WTC11 (cell line): ENCODE results near the gene RAB3A. TPM values are rescaled to one million over a fixed set of nuclear protein-coding genes. Genes with fewer than 3 reads are reported as not detected.

Experiments used
- AR ChIP-seq: fragments of 250-450 bp; sonication (Bioruptor Pico); IDR thresholded peaks from 2 replicates; pipeline ENCODE4 v1.9.0; 2021; ENCODE audit warnings: mild to moderate bottlenecking
- CBFB ChIP-seq: sonication (generic); formaldehyde crosslinking; IDR thresholded peaks from 2 replicates; pipeline ENCODE4 v1.8.1; 2022; ENCODE audit warnings: mild to moderate bottlenecking, low read depth, missing genetic modification reagents
- GABPB1 ChIP-seq: sonication (generic); formaldehyde crosslinking; IDR thresholded peaks from 2 replicates; pipeline ENCODE4 v1.8.1; 2023; ENCODE audit warnings: mild to moderate bottlenecking, missing genetic modification reagents
- GTF2I ChIP-seq: fragments of 250-450 bp; sonication (Bioruptor Pico); conservative IDR thresholded peaks from 2 replicates; pipeline ENCODE4 v1.4.0; 2021; ENCODE audit warnings: mild to moderate bottlenecking
- NFE2L1 ChIP-seq: sonication (generic); formaldehyde crosslinking; IDR thresholded peaks from 2 replicates; pipeline ENCODE4 v1.8.1; 2023; ENCODE audit warnings: missing genetic modification reagents
- NR2C2 ChIP-seq: sonication (generic); formaldehyde crosslinking; IDR thresholded peaks from 2 replicates; pipeline ENCODE4 v1.8.0; 2022; ENCODE audit warnings: mild to moderate bottlenecking, missing genetic modification reagents
- PRDM15 ChIP-seq: sonication (generic); formaldehyde crosslinking; IDR thresholded peaks from 2 replicates; pipeline ENCODE4 v1.8.0; 2022; ENCODE audit warnings: missing genetic modification reagents
- STAT6 ChIP-seq: sonication (generic); formaldehyde crosslinking; conservative IDR thresholded peaks from 2 replicates; pipeline ENCODE4 v1.8.1; 2023; ENCODE audit warnings: mild to moderate bottlenecking, low read depth, missing genetic modification reagents, moderate library complexity
- ZNF232 ChIP-seq: sonication (generic); formaldehyde crosslinking; IDR thresholded peaks from 2 replicates; pipeline ENCODE4 v1.8.0; 2022; ENCODE audit warnings: mild to moderate bottlenecking, missing genetic modification reagents
- ZNF317 ChIP-seq: sonication (generic); formaldehyde crosslinking; IDR thresholded peaks from 2 replicates; pipeline ENCODE4 v1.8.1; 2023; ENCODE audit warnings: low read depth, mild to moderate bottlenecking, moderate library complexity, missing genetic modification reagents, borderline replicate concordance
- ZNF396 ChIP-seq: fragments of 250-450 bp; sonication (Bioruptor Pico); IDR thresholded peaks from 2 replicates; pipeline ENCODE4 v1.8.0; 2021; ENCODE audit warnings: mild to moderate bottlenecking, moderate library complexity, borderline replicate concordance
- total RNA-seq: library from RNA; stranded (reverse); gene quantifications from 3 replicates; pipeline ENCODE4 v1.2.3, GENCODE V29; 2021
- TF ChIP-seq, protein P1 (sequence below): sonication (generic); formaldehyde crosslinking; IDR thresholded peaks from 2 replicates; pipeline ENCODE4 v1.8.1; 2023; ENCODE audit warnings: mild to moderate bottlenecking, moderate library complexity, missing genetic modification reagents
- TF ChIP-seq, protein P2 (sequence below): sonication (generic); formaldehyde crosslinking; conservative IDR thresholded peaks from 2 replicates; pipeline ENCODE4 v1.8.1; 2022; ENCODE audit warnings: mild to moderate bottlenecking, missing genetic modification reagents
- TF ChIP-seq, protein P3 (sequence below): sonication (generic); formaldehyde crosslinking; IDR thresholded peaks from 2 replicates; pipeline ENCODE4 v1.8.0; 2022; ENCODE audit warnings: mild to moderate bottlenecking, missing genetic modification reagents
- TF ChIP-seq, protein P4 (sequence below): sonication (generic); formaldehyde crosslinking; IDR thresholded peaks from 2 replicates; pipeline ENCODE4 v1.8.0; 2023; ENCODE audit warnings: missing genetic modification reagents
- TF ChIP-seq, protein P5 (sequence below): sonication (generic); formaldehyde crosslinking; IDR thresholded peaks from 2 replicates; pipeline ENCODE4 v1.8.1; 2022; ENCODE audit warnings: low read depth, mild to moderate bottlenecking, moderate library complexity, missing genetic modification reagents, borderline replicate concordance

RAB3A gene
- total RNA-seq, 1 experiment from 2014 or later: 12.2 TPM

DNA sequence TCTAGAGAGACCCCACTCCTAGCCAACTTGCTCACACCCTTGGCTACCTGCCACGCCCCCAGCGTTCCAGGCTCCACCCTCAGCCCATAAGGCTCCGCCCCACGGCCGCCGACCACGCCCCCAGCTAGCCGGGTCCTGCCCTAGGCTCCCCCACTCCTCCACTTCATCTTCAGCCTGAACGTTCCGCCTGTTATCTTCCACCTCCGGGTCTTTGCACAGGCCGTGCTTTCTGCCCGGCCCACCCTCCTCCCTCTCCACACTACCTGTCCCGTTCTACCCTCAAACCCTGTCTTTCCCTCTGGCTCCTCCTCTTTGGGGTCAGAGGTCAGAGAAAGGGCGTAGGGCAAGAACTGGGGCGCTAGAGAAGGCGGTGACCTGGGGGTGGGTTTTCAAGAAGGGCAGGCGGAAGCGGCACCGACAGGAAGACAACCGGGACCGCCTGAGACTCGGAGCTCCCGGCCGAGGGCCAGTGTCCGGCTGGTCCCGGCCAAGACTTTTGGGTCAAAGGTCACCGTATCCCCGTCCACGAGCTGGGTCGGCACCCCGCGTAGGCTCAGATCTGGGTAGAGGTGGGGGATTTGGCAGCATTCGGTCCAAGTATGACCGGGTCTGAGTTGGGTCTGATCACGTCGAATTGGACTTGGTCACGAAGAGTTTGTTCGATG is 20.1 kb upstream of the RAB3A start (continued):
- TF ChIP-seq STAT6 (CRISPR knock-in tag) (no peak), NR2C2 (CRISPR knock-in tag) (peak; percentile 95), ZNF317 (no peak), GTF2I (CRISPR knock-in tag) (0 out of 2 replicates have a peak, but pooled peaks have one; percentile 41), CBFB (0 out of 2 replicates have a peak, but pooled peaks have one; percentile 79), AR (CRISPR knock-in tag) (no peak), ZNF396 (CRISPR knock-in tag) (no peak), ZNF232 (CRISPR knock-in tag) (peak; percentile 77; the same call in 1 of the 2 replicates), NFE2L1 (CRISPR knock-in tag) (no peak), PRDM15 (CRISPR knock-in tag) (peak; percentile 99), GABPB1 (CRISPR knock-in tag) (no peak)
- TF ChIP-seq, protein P1, sequence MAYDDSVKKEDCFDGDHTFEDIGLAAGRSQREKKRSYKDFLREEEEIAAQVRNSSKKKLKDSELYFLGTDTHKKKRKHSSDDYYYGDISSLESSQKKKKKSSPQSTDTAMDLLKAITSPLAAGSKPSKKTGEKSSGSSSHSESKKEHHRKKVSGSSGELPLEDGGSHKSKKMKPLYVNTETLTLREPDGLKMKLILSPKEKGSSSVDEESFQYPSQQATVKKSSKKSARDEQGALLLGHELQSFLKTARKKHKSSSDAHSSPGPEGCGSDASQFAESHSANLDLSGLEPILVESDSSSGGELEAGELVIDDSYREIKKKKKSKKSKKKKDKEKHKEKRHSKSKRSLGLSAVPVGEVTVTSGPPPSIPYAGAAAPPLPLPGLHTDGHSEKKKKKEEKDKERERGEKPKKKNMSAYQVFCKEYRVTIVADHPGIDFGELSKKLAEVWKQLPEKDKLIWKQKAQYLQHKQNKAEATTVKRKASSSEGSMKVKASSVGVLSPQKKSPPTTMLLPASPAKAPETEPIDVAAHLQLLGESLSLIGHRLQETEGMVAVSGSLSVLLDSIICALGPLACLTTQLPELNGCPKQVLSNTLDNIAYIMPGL (CRISPR knock-in tag): no peak
- TF ChIP-seq, protein P2, sequence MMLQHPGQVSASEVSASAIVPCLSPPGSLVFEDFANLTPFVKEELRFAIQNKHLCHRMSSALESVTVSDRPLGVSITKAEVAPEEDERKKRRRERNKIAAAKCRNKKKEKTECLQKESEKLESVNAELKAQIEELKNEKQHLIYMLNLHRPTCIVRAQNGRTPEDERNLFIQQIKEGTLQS (CRISPR knock-in tag): no peak
- TF ChIP-seq, protein P3, sequence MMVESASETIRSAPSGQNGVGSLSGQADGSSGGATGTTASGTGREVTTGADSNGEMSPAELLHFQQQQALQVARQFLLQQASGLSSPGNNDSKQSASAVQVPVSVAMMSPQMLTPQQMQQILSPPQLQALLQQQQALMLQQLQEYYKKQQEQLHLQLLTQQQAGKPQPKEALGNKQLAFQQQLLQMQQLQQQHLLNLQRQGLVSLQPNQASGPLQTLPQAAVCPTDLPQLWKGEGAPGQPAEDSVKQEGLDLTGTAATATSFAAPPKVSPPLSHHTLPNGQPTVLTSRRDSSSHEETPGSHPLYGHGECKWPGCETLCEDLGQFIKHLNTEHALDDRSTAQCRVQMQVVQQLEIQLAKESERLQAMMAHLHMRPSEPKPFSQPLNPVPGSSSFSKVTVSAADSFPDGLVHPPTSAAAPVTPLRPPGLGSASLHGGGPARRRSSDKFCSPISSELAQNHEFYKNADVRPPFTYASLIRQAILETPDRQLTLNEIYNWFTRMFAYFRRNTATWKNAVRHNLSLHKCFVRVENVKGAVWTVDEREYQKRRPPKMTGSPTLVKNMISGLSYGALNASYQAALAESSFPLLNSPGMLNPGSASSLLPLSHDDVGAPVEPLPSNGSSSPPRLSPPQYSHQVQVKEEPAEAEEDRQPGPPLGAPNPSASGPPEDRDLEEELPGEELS (CRISPR knock-in tag): no peak
- TF ChIP-seq, protein P4, sequence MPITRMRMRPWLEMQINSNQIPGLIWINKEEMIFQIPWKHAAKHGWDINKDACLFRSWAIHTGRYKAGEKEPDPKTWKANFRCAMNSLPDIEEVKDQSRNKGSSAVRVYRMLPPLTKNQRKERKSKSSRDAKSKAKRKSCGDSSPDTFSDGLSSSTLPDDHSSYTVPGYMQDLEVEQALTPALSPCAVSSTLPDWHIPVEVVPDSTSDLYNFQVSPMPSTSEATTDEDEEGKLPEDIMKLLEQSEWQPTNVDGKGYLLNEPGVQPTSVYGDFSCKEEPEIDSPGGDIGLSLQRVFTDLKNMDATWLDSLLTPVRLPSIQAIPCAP (CRISPR knock-in tag): no peak
- TF ChIP-seq, protein P5, sequence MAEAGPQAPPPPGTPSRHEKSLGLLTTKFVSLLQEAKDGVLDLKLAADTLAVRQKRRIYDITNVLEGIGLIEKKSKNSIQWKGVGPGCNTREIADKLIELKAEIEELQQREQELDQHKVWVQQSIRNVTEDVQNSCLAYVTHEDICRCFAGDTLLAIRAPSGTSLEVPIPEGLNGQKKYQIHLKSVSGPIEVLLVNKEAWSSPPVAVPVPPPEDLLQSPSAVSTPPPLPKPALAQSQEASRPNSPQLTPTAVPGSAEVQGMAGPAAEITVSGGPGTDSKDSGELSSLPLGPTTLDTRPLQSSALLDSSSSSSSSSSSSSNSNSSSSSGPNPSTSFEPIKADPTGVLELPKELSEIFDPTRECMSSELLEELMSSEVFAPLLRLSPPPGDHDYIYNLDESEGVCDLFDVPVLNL (CRISPR knock-in tag): no peak
